Ishikawa (cell line): ENCODE results near the gene RAPGEFL1.

Source experiments
- CEBPB ChIP-seq: IDR thresholded peaks from 2 replicates; pipeline ENCODE4 v1.6.1; 2012
- CREB1 ChIP-seq: IDR thresholded peaks from 2 replicates; pipeline ENCODE4 v1.6.1; 2012; ENCODE audit warnings: low read depth
- EGR1 ChIP-seq: IDR thresholded peaks from 2 replicates; pipeline ENCODE4 v1.6.1; 2012
- EP300 ChIP-seq: IDR thresholded peaks from 2 replicates; pipeline ENCODE4 v1.6.1; 2012; ENCODE audit warnings: borderline replicate concordance
- FOXM1 ChIP-seq: IDR thresholded peaks from 2 replicates; pipeline ENCODE4 v1.6.1; 2012; ENCODE audit warnings: low read depth, borderline replicate concordance
- NFIC ChIP-seq: IDR thresholded peaks from 2 replicates; pipeline ENCODE4 v1.6.1; 2012
- RAD21 ChIP-seq: IDR thresholded peaks from 2 replicates; pipeline ENCODE4 v1.6.1; 2012; ENCODE audit warnings: low read depth
- TAF1 ChIP-seq: IDR thresholded peaks from 2 replicates; pipeline ENCODE4 v1.6.1; 2012; ENCODE audit warnings: low read depth, mild to moderate bottlenecking
- TCF12 ChIP-seq: IDR thresholded peaks from 2 replicates; pipeline ENCODE4 v1.6.1; 2012; ENCODE audit warnings: low read depth
- TEAD4 ChIP-seq: IDR thresholded peaks from 2 replicates; pipeline ENCODE4 v1.6.1; 2012
- YY1 ChIP-seq: IDR thresholded peaks from 2 replicates; pipeline ENCODE4 v1.6.1; 2012; ENCODE audit warnings: low read depth
- ZBTB7A ChIP-seq: IDR thresholded peaks from 2 replicates; pipeline ENCODE4 v1.6.1; 2012; ENCODE audit warnings: low read depth
- TF ChIP-seq, protein P1 (sequence below): IDR thresholded peaks from 2 replicates; pipeline ENCODE4 v1.6.1; 2012
- TF ChIP-seq, protein P2 (sequence below): IDR thresholded peaks from 2 replicates; pipeline ENCODE4 v1.6.1; 2012
- TF ChIP-seq, protein P3 (sequence below): IDR thresholded peaks from 2 replicates; pipeline ENCODE4 v1.6.1; 2012; ENCODE audit warnings: low read depth, mild to moderate bottlenecking

Gene RAPGEFL1

DNA sequence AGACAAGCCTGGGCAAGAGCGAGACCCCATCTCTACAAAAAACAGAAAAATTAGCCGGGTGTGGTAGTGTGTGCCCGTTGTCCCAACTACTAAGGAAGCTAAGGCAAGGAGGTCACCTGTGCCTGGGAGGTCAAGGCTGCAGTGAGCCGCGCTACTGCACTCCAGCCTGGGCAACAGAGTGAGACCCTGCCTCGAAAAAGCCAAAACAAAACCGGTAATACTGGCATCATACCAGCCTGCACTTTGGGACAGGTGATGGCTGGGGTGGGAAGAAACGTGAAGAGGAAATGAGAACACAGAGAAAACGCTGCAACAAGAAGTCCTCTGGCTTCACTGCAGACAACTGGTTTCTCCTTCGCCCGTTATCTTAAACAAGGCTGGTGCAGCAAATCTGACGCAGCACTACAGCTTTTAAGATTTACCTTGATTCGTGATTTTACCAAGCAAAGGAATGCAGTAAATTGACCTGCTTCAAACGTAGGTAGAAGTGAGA is 37.7 kb upstream of the RAPGEFL1 start:
- TF ChIP-seq YY1: no peak
- TF ChIP-seq, protein P1, sequence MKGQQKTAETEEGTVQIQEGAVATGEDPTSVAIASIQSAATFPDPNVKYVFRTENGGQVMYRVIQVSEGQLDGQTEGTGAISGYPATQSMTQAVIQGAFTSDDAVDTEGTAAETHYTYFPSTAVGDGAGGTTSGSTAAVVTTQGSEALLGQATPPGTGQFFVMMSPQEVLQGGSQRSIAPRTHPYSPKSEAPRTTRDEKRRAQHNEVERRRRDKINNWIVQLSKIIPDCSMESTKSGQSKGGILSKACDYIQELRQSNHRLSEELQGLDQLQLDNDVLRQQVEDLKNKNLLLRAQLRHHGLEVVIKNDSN: no peak
- TF ChIP-seq, protein P2, sequence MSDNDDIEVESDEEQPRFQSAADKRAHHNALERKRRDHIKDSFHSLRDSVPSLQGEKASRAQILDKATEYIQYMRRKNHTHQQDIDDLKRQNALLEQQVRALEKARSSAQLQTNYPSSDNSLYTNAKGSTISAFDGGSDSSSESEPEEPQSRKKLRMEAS: no peak
- TF ChIP-seq NFIC: no peak
- no peak for TF ChIP-seq TCF12
- TF ChIP-seq CEBPB: no peak

DNA sequence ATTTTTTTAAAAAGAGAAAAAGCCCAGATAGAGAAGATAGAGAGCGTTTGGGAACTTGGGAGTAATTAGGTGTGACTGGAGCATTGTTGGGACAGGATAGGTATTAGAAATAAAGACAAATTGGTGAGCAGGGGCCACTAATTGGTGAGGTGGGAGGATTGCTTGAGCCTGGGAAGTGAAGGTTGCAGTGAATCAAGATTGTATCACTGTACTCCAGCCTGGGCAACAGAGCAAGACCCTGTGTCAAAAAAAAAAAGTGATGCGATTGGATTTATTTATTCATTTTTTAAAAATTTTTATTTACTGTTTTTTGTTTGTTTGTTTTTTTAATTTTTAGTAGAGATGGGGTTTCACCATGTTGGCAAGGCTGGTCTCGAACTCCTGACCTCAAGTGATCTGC is 31.8 kb upstream of the RAPGEFL1 start:
- TF ChIP-seq TCF12 (no peak), RAD21 (no peak), CEBPB (no peak), TEAD4 (no peak), CREB1 (no peak), FOXM1 (no peak), YY1 (no peak), NFIC (no peak), TAF1 (no peak), ZBTB7A (no peak), EP300 (no peak), EGR1 (no peak)
- TF ChIP-seq, protein P1: no peak
- TF ChIP-seq, protein P2: no peak
- TF ChIP-seq, protein P3, sequence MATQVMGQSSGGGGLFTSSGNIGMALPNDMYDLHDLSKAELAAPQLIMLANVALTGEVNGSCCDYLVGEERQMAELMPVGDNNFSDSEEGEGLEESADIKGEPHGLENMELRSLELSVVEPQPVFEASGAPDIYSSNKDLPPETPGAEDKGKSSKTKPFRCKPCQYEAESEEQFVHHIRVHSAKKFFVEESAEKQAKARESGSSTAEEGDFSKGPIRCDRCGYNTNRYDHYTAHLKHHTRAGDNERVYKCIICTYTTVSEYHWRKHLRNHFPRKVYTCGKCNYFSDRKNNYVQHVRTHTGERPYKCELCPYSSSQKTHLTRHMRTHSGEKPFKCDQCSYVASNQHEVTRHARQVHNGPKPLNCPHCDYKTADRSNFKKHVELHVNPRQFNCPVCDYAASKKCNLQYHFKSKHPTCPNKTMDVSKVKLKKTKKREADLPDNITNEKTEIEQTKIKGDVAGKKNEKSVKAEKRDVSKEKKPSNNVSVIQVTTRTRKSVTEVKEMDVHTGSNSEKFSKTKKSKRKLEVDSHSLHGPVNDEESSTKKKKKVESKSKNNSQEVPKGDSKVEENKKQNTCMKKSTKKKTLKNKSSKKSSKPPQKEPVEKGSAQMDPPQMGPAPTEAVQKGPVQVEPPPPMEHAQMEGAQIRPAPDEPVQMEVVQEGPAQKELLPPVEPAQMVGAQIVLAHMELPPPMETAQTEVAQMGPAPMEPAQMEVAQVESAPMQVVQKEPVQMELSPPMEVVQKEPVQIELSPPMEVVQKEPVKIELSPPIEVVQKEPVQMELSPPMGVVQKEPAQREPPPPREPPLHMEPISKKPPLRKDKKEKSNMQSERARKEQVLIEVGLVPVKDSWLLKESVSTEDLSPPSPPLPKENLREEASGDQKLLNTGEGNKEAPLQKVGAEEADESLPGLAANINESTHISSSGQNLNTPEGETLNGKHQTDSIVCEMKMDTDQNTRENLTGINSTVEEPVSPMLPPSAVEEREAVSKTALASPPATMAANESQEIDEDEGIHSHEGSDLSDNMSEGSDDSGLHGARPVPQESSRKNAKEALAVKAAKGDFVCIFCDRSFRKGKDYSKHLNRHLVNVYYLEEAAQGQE: no peak

DNA sequence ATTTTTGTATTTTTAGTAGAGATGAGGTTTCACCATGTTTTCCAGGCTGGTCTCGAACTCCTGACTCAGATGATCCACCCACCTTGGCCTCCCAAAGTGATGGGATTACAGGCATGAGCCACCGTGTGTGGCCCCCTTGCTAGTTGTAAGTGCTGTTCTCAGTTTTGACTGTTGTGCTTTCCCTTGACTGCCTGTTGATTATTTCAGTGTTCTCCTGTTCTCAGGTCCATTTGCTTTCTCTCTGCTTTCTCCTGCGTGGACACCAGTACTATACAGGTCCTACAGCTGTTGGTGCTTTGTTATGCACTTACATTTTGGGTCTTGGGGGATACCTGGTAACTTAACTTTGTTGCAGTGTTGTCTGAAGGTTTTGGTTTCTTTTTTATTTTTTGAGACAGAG is 28.7 kb upstream of the RAPGEFL1 start:
- TF ChIP-seq ZBTB7A (no peak), YY1 (no peak), EGR1 (no peak), CREB1 (no peak), TCF12 (no peak), EP300 (no peak), CEBPB (no peak), TEAD4 (no peak), NFIC (no peak), RAD21 (no peak), TAF1 (no peak), FOXM1 (no peak)
- TF ChIP-seq, protein P3: no peak
- TF ChIP-seq, protein P2: no peak
- TF ChIP-seq, protein P1: no peak

DNA sequence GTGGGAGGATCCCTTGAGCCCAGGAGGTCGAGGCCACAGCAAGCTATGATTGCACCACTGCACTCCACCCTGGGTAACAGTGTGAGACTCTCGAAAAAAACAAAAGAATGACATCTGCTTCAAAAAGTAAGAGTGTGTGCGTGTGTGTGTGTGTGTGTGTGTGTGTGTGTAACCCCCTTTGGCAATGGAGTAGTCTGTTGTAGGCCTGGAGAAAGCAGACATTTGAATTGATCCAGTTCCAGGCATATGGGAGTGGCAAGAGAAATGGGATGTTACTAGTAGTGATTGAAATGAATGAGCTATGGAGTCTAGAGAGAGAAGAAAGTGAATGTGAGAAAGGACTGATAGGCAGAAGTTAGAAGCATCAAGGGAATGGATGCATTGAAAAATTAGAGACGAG is 27.0 kb upstream of the RAPGEFL1 start:
- TF ChIP-seq EGR1 (no peak), NFIC (no peak), TAF1 (no peak), ZBTB7A (no peak), CEBPB (no peak), EP300 (no peak), FOXM1 (no peak)
- TF ChIP-seq, protein P1: no peak
- TF ChIP-seq, protein P2: no peak

DNA sequence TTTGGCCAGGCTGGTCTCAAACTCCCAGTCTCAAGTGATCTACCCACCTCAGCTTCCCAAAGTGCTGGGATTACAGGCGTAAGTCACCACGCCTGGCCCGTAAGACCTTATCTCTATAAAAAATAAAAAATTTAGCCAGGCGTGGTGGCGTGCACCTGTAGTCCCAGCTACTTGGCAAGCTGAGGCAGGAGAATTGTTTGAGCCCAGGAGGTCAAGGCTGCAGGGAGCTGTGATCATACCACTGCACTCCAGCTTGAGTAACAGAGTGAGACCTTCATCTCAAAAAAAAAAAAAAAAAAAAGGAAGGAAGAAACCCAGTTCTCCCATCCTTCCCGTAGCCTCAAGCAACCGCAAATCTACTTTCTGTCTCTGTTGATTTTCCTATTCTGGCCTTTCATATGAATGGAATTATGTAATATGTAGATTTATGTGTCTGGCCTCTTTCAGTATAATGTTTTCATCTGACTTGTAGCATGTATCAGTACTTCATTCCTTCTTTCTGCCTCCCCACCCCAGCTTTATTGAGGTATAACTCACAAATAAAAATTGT is 25.8 kb upstream of the RAPGEFL1 start:
- TF ChIP-seq RAD21: no peak
- TF ChIP-seq, protein P1: no peak
- TF ChIP-seq TEAD4: no peak
- TF ChIP-seq CREB1: no peak
- no peak for TF ChIP-seq CEBPB
- no peak for TF ChIP-seq ZBTB7A
- TF ChIP-seq, protein P2: no peak
